Kidney epithelial cell (primary cell): ENCODE measurements around the gene TMEM233. TPM values are rescaled to one million over a fixed set of nuclear protein-coding genes. Genes with fewer than 3 reads are reported as not detected.

Source experiments
- DNase-seq: peaks from one replicate; pipeline ENCODE4 v3.0.0-alpha.2; 2010; ENCODE audit warnings: low read depth
- H3K27me3 ChIP-seq: 2 replicates; pipeline ENCODE4 v1.6.0; 2011; ENCODE audit warnings: low read length; ENCODE audit not compliant: control insufficient read depth, insufficient read depth
- H3K36me3 ChIP-seq: 2 replicates; pipeline ENCODE4 v1.5.1; 2011; ENCODE audit warnings: low read length; ENCODE audit not compliant: control insufficient read depth, insufficient read depth
- H3K4me3 ChIP-seq: 2 replicates; pipeline ENCODE4 v1.5.1; 2011; ENCODE audit warnings: low read depth, mild to moderate bottlenecking, control low read depth, low read length
- CTCF ChIP-seq: IDR thresholded peaks from 2 replicates; pipeline ENCODE4 v1.5.1; 2011; ENCODE audit warnings: mild to moderate bottlenecking, moderate library complexity, low read length, control low read depth, inconsistent platforms; ENCODE audit not compliant: insufficient read depth, poor library complexity, severe bottlenecking
- total RNA-seq: library from RNA; depleted of rRNA; stranded (reverse); fragments of >200 nt; gene quantifications from 2 replicates; pipeline ENCODE4 v1.2.3, GENCODE V29; 2015

The TMEM233 gene
- total RNA-seq, 1 donor from 2014 or later = 1.5 TPM

DNA sequence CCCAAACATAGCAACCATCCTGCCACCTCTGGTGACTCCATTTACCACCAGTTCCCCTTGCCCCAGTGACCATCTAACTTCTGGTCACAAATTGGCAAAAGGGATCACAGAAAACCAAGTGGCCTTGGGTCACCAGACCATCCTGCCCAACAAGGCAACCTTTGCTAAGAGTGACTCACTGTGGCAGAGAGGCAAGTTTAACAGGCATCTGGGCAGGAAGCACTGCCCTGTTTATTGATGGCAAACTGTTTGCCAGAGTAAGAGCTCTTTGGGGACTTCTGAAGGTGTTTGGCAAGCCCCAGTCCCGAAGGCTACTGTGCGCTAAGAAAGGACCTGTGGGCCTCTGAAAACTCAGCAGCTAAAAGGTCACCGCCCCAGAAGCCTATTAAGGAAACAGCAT, 28.2 kb upstream of the TMEM233 start:
- DNase-seq = no peak
- no peaks in the 10 kb centered on the region for H3K27me3 ChIP-seq
- TF ChIP-seq CTCF = no peak

GRCh38 chr12:119570771-119571170, 22.8 kb upstream of the TMEM233 start:
- no peaks in the 10 kb centered on the region for H3K36me3 ChIP-seq
- no peaks in the 10 kb centered on the region for H3K27me3 ChIP-seq
- DNase-seq = no peak
- H3K4me3 ChIP-seq = no peak overlapping the region
- no peak for TF ChIP-seq CTCF

More for the DNA sequence above, 28.2 kb upstream of the TMEM233 start:
- Histone ChIP-seq H3K4me3 (no peak overlapping the region), H3K36me3 (no peaks in the 10 kb centered on the region)

DNA sequence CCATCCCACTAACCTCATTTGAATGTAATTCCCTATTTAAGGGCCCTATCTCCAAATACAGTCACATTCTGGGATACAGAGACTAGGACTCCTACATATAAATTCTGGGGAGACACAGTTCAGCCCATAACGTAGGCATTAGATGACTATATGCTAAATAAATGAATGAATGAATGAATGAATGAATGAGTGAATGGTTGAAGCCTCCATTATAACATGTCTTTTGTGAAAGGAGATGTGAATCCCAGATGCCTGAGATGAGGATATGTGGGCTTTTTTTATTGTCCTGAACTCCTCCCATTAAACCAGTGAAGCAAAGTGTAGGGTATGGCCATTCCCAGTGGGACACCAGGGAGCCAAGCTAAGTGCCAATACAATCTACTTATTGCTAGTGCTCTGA, 20.5 kb upstream of the TMEM233 start:
- Histone ChIP-seq H3K36me3 (no peaks in the 10 kb centered on the region), H3K27me3 (no peaks in the 10 kb centered on the region), H3K4me3 (no peak overlapping the region)
- TF ChIP-seq CTCF = no peak
- no peak for DNase-seq

DNA sequence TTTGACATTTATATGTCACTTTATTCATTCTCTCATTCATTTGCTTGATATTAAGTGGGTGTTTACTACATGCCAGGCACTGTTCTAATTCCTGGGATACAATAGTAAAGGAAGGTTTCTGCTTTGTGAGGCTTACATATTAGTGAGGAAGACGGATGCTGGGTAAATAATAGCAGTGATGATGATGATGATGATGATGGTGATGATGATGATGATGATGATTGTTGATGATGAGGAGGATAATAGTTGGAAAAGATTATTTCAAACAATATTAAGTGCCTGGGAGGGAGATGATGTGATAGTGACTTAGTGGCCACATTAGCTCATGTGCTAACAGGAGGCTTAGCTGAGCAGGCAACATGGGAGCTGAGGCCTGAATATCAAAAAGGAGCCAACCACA, 19.3 kb upstream of the TMEM233 start:
- no peaks in the 10 kb centered on the region for H3K36me3 ChIP-seq
- DNase-seq = no peak
- H3K27me3 ChIP-seq = no peaks in the 10 kb centered on the region
- no peak for TF ChIP-seq CTCF
- no peak overlapping the region for H3K4me3 ChIP-seq

DNA sequence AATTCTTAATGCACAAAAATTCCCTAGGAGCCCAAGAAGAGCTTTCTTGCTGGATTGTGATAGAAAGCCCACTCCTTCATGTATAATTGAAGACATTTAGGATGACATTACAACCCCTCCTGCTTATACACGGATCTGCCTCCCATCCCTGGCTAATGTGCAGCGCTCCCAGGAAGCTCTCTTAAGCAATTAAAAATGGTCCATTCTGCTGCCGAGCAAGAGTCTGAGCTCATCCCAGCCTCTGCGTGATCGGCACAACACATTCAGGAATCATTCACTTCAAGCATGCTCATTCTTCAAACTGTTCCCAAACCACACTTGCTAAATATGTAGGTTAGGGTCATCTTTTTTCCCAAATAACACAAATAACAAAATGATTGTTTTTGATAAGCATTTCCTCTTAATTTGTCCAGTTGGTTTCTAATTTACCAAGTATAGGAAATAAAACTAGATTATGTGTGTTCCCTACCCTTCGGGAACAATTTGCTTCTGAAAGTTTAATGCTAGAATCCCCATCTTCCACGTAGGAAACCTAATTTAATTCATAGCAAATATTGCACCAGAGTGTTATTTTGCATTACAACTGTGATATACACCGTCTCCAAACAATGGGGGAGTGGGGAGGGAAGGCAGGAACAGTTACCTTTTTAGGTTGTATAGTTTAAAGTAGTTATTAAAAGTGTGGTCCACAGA, 17.3 kb upstream of the TMEM233 start:
- no peak for DNase-seq
- Histone ChIP-seq H3K4me3 (no peak overlapping the region), H3K27me3 (no peaks in the 10 kb centered on the region), H3K36me3 (no peaks in the 10 kb centered on the region)
- no peak for TF ChIP-seq CTCF

DNA sequence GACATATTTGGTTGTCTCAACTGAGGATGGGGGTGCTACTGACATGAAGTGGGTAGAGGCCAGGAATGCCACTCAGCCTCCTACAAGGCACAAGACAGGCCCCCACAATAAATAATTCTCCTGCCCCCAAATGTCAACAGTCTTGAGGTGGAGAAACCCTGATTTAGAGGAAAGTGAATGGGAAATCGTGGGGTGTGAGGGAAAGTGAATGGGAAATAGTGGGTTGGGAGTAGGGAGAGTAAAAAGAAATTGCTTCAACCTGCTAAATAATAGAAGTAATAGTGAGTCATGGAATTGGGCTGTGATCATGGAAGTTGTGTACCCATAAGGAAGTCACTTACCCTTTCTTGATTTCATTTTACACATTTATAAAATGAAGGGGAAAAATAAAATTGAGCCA, 16.7 kb upstream of the TMEM233 start:
- Histone ChIP-seq H3K36me3 (no peaks in the 10 kb centered on the region), H3K4me3 (no peak overlapping the region), H3K27me3 (no peaks in the 10 kb centered on the region)
- DNase-seq = no peak
- no peak for TF ChIP-seq CTCF
